GM18873 (cell line): ENCODE results near the gene CEACAM16.
"Not testable (repeated sequence)": the region's sequence is repeated elsewhere in the genome, so short reads cannot be mapped to it uniquely, and the experiment has no call there.

ENCODE experiments used
- ATAC-seq: cut with Tn5 transposase; IDR thresholded peaks from one replicate; pipeline ENCODE4 v1.9.1; 2021; ENCODE audit warnings: mild to moderate bottlenecking, moderate library complexity, moderate number of reproducible peaks; ENCODE audit not compliant: unreplicated experiment, low FRiP score

Gene CEACAM16

GRCh38 chr19:44698492-44699201 is at the start of gene CEACAM16:
TSS of gene CEACAM16 (plus strand) at chr19:44699151. CDS start at chr19:44701457, 2,306 bp downstream.
- ATAC-seq: no peak

GRCh38 chr19:44649578-44650145 is 49.3 kb upstream of the CEACAM16 start:
- ATAC-seq: no peak

GRCh38 chr19:44653343-44653742 is 45.6 kb upstream of the CEACAM16 start:
- no peak for ATAC-seq

- no peak for ATAC-seq
Measured at GRCh38 chr19:44653977-44654774, 44.8 kb upstream of the CEACAM16 start.

GRCh38 chr19:44657211-44657921 is 41.6 kb upstream of the CEACAM16 start:
- no peak for ATAC-seq

- no peak for ATAC-seq
Measured at GRCh38 chr19:44658069-44658733, 40.8 kb upstream of the CEACAM16 start.

GRCh38 chr19:44660081-44660480 is 38.9 kb upstream of the CEACAM16 start:
- ATAC-seq: no peak

- ATAC-seq: no peak
Measured at GRCh38 chr19:44661205-44661604, 37.7 kb upstream of the CEACAM16 start.

GRCh38 chr19:44661904-44662303 is 37.0 kb upstream of the CEACAM16 start:
- no peak for ATAC-seq

GRCh38 chr19:44662691-44663385 is 36.1 kb upstream of the CEACAM16 start:
- ATAC-seq: no peak

GRCh38 chr19:44663996-44664395 is 35.0 kb upstream of the CEACAM16 start:
- ATAC-seq: no peak

- no peak for ATAC-seq
Measured at GRCh38 chr19:44664976-44665375, 34.0 kb upstream of the CEACAM16 start.

GRCh38 chr19:44666852-44667556 is 31.9 kb upstream of the CEACAM16 start:
- ATAC-seq: no peak

- no peak for ATAC-seq
Measured at GRCh38 chr19:44668985-44669764, 29.8 kb upstream of the CEACAM16 start.

- ATAC-seq: not testable (repeated sequence)
Measured at GRCh38 chr19:44670027-44670426, 28.9 kb upstream of the CEACAM16 start.

GRCh38 chr19:44671400-44671799 is 27.6 kb upstream of the CEACAM16 start, which contains the start of gene CEACAM19:
TSS of gene CEACAM19 (plus strand) at chr19:44671482. CDS start at chr19:44671932, 450 bp downstream.
- no peak for ATAC-seq

GRCh38 chr19:44672226-44672625 is 26.7 kb upstream of the CEACAM16 start:
- ATAC-seq: no peak

GRCh38 chr19:44673510-44673909 is 25.4 kb upstream of the CEACAM16 start:
- no peak for ATAC-seq
